ENCODE results near the gene LTBP3.

LTBP3 gene

GRCh38 chr11:65558002-65558929 is at the start of gene LTBP3:
LTBP3 (minus strand) TSS chr11:65558359; CDS start chr11:65557959, 400 bp downstream.
- DNase-seq (ENCODE audit: low read depth in 2 of 2) = no peak

- DNase-seq (ENCODE audit: low read depth in 2 of 2) = no peak
Observed at GRCh38 chr11:65606876-65607613, 48.9 kb upstream of the LTBP3 start.

GRCh38 chr11:65604258-65604657 is 46.1 kb upstream of the LTBP3 start:
- no peak for DNase-seq (ENCODE audit: low read depth in 2 of 2)

- DNase-seq (ENCODE audit: low read depth in 2 of 2) = no peak
Observed at GRCh38 chr11:65599955-65600246, 41.7 kb upstream of the LTBP3 start.

- DNase-seq (ENCODE audit: low read depth in 2 of 2) = no peak
Observed at GRCh38 chr11:65599216-65599954, 41.2 kb upstream of the LTBP3 start.

GRCh38 chr11:65598258-65598699 is 40.1 kb upstream of the LTBP3 start:
- DNase-seq (ENCODE audit: low read depth in 2 of 2) = no peak

- DNase-seq (ENCODE audit: low read depth in 2 of 2) = no peak
Observed at GRCh38 chr11:65596520-65596919, 38.4 kb upstream of the LTBP3 start.

- no peak for DNase-seq (ENCODE audit: low read depth in 2 of 2)
Observed at GRCh38 chr11:65595543-65596281, 37.6 kb upstream of the LTBP3 start, which contains the start of gene KCNK7. KCNK7 (minus strand) TSS chr11:65595800; CDS start chr11:65595772, 28 bp downstream.

- no peak for DNase-seq (ENCODE audit: low read depth in 2 of 2)
Observed at GRCh38 chr11:65595131-65595530, 37.0 kb upstream of the LTBP3 start.

GRCh38 chr11:65593518-65594414 is 35.6 kb upstream of the LTBP3 start:
- DNase-seq (ENCODE audit: low read depth in 2 of 2) = no peak

- no peak for DNase-seq (ENCODE audit: low read depth in 2 of 2)
Observed at GRCh38 chr11:65592858-65593517, 34.8 kb upstream of the LTBP3 start.

- no peak for DNase-seq (ENCODE audit: low read depth in 2 of 2)
Observed at GRCh38 chr11:65591939-65592857, 34.0 kb upstream of the LTBP3 start.

GRCh38 chr11:65590240-65590738 is 32.1 kb upstream of the LTBP3 start:
- DNase-seq (ENCODE audit: low read depth in 2 of 2) = no peak

- DNase-seq (ENCODE audit: low read depth in 2 of 2) = no peak
Observed at GRCh38 chr11:65589444-65590239, 31.5 kb upstream of the LTBP3 start.

GRCh38 chr11:65588199-65589054 is 30.3 kb upstream of the LTBP3 start:
- DNase-seq (ENCODE audit: low read depth in 2 of 2) = peak; percentile 37 to 67

GRCh38 chr11:65586676-65587075 is 28.5 kb upstream of the LTBP3 start:
- DNase-seq (ENCODE audit: low read depth in 2 of 2) = no peak

GRCh38 chr11:65586247-65586630 is 28.1 kb upstream of the LTBP3 start:
- no peak for DNase-seq (ENCODE audit: low read depth in 2 of 2)
